ENCODE results near the gene PWWP2B. TPM values are rescaled to one million over a fixed set of nuclear protein-coding genes. Genes with fewer than 3 reads are reported as not detected.

Gene PWWP2B
- total RNA-seq, 1 experiment from 2014 or later: 51.6 TPM

DNA sequence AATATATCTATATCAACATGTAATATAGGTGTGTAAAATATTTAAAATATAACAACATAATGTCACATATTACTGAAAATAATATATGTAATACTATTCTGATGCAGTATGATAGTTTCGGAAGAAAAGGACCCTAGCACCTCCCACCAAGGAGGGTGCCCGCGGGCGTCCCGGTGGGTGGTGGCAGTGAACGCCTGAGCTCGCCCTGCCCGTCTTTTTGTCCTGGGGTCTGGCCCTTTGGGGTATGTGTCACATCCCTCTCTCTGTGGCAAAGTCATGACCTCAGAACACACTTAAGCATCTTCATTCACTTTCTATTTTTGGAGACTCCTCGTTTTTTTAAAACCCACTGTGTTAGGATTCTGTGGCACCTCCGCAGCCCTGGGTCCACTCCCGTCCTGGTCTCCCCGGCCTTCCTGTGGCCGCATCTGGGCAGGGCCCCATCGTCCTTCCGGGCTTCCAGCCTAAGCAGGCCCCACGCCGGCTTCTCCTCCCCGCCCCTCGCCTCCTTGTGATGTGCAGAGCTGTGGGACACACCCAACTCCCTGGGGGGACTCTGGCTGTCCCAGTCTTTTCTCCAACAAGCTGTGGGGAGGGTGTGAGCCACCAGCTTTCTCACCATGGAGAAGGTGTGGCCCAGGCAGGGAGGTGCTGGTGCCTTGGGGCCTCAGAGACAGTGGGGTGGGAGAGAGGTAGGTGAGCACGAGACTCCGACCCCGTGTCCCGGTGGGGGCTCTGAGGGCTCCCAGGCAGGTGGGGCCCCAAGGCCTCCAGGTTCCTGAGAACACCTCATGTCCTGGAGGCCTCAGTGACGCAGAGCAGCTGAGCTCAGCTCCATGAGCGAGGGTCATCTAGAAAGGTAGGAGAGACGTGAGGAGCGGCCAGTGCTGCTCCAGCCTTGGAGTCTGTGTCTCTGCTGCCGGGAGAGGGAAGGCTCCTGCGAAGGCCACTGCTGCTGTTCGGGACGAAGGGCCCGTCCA, 16.5 kb downstream of the PWWP2B start:
- no peak for DNase-seq (ENCODE audit: low read depth, low spot score)
- ATAC-seq: no peak
- ChIA-PET CTCF (no interaction called here), POLR2A (interaction anchor here (0.6 kb wide), 2 partner anchors 221 to 506 kb away, joined by 3 read pairs; no protein-coding TSS in a partner anchor)
- H3K27ac ChIP-seq (ENCODE audit: low read length): peak overlapping the region; percentile 86
- no peaks in the 10 kb centered on the region for H3K36me3 ChIP-seq (ENCODE audit: control insufficient read depth, insufficient read depth, low read length)
- H3K4me1 ChIP-seq (ENCODE audit: control insufficient read depth, insufficient read depth, low read length): peaks cover 76% of the 10 kb centered on the region
- intact Hi-C loops (cut with micrococcal nuclease; ENCODE audit: unreplicated experiment): no loop called here
- TF ChIP-seq, protein P1, sequence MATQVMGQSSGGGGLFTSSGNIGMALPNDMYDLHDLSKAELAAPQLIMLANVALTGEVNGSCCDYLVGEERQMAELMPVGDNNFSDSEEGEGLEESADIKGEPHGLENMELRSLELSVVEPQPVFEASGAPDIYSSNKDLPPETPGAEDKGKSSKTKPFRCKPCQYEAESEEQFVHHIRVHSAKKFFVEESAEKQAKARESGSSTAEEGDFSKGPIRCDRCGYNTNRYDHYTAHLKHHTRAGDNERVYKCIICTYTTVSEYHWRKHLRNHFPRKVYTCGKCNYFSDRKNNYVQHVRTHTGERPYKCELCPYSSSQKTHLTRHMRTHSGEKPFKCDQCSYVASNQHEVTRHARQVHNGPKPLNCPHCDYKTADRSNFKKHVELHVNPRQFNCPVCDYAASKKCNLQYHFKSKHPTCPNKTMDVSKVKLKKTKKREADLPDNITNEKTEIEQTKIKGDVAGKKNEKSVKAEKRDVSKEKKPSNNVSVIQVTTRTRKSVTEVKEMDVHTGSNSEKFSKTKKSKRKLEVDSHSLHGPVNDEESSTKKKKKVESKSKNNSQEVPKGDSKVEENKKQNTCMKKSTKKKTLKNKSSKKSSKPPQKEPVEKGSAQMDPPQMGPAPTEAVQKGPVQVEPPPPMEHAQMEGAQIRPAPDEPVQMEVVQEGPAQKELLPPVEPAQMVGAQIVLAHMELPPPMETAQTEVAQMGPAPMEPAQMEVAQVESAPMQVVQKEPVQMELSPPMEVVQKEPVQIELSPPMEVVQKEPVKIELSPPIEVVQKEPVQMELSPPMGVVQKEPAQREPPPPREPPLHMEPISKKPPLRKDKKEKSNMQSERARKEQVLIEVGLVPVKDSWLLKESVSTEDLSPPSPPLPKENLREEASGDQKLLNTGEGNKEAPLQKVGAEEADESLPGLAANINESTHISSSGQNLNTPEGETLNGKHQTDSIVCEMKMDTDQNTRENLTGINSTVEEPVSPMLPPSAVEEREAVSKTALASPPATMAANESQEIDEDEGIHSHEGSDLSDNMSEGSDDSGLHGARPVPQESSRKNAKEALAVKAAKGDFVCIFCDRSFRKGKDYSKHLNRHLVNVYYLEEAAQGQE (IDR thresholded peaks at IDR 0.05; ENCODE audit: insufficient read depth in 1 of 2, low read depth in 2 of 2, low read length in 1 of 2): no peak
- TF ChIP-seq TCF7L2 (IDR thresholded peaks at IDR 0.05; ENCODE audit: low read depth, low read length) (0 out of 2 replicates have a peak, but pooled peaks have one; percentile 11), POLR2AphosphoS5 (IDR thresholded peaks at IDR 0.05; ENCODE audit: low read depth, low read length) (no peak), SIN3A (IDR thresholded peaks at IDR 0.05; ENCODE audit: borderline replicate concordance, insufficient read depth, low read depth, low read length) (no peak)
- TF ChIP-seq, protein P2, sequence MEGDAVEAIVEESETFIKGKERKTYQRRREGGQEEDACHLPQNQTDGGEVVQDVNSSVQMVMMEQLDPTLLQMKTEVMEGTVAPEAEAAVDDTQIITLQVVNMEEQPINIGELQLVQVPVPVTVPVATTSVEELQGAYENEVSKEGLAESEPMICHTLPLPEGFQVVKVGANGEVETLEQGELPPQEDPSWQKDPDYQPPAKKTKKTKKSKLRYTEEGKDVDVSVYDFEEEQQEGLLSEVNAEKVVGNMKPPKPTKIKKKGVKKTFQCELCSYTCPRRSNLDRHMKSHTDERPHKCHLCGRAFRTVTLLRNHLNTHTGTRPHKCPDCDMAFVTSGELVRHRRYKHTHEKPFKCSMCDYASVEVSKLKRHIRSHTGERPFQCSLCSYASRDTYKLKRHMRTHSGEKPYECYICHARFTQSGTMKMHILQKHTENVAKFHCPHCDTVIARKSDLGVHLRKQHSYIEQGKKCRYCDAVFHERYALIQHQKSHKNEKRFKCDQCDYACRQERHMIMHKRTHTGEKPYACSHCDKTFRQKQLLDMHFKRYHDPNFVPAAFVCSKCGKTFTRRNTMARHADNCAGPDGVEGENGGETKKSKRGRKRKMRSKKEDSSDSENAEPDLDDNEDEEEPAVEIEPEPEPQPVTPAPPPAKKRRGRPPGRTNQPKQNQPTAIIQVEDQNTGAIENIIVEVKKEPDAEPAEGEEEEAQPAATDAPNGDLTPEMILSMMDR (IDR thresholded peaks at IDR 0.05): no peak
- H3K27me3 ChIP-seq (ENCODE audit: control insufficient read depth, insufficient read depth, low read length): no peaks in the 10 kb centered on the region
- no peaks in the 10 kb centered on the region for H3K9me3 ChIP-seq (ENCODE audit: control insufficient read depth, insufficient read depth, low read depth, low read length)
- BruUV-seq (replicated peaks): no TSS peak
- in situ Hi-C loops (cut with HindIII; ENCODE audit: low pct_unique_long_range_greater_than_20kb, low sequenced_read_pairs): no loop called here
- H3K4me3 ChIP-seq (ENCODE audit: low read depth in 2 of 2, low read length in 2 of 2): no peak overlapping the region

DNA sequence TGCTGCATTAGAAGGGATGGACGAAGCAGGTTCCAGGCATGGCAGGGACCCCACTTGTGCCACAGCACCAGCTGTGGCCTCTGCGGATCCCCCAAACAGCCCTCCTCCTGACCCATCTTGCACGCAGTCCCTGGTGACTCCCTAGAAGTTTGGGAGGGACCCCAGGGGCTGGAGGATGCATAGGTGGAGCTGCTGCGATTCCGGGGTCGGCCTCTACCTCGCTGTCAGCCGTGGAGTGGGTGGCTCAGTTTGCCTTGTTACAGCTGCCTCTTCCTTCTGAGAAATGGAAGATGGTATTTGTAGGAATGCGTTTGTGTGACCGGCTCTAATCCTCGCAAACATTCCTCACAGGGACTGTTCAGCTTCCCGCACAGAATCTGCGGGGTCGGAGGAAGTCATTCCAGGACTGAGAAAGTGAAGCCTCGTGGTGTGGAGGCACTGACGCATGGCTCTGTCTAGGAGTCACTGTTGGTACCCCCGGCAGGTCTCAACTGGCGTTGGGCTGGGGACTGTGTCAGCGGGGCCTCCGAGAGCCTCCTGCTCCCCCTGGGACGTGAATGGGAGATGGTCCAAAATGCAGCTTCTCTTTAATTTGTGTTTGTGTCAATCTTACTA, 17.5 kb downstream of the PWWP2B start:
- no peaks in the 10 kb centered on the region for H3K36me3 ChIP-seq (ENCODE audit: control insufficient read depth, insufficient read depth, low read length)
- H3K9me3 ChIP-seq (ENCODE audit: control insufficient read depth, insufficient read depth, low read depth, low read length): no peaks in the 10 kb centered on the region
- H3K27ac ChIP-seq (ENCODE audit: low read length): peak overlapping the region; percentile 86
- TF ChIP-seq TCF7L2 (IDR thresholded peaks at IDR 0.05; ENCODE audit: low read depth, low read length) (no peak), SIN3A (IDR thresholded peaks at IDR 0.05; ENCODE audit: borderline replicate concordance, insufficient read depth, low read depth, low read length) (no peak), POLR2AphosphoS5 (IDR thresholded peaks at IDR 0.05; ENCODE audit: low read depth, low read length) (no peak)
- TF ChIP-seq, protein P1 (IDR thresholded peaks at IDR 0.05; ENCODE audit: insufficient read depth in 1 of 2, low read depth in 2 of 2, low read length in 1 of 2): no peak
- TF ChIP-seq, protein P2 (IDR thresholded peaks at IDR 0.05): no peak
- intact Hi-C loops (cut with micrococcal nuclease; ENCODE audit: unreplicated experiment) (no loop called here), in situ Hi-C loops (cut with HindIII; ENCODE audit: low pct_unique_long_range_greater_than_20kb, low sequenced_read_pairs) (no loop called here)
- no peak overlapping the region for H3K4me3 ChIP-seq (ENCODE audit: low read depth in 2 of 2, low read length in 2 of 2)
- no peak for DNase-seq (ENCODE audit: low read depth, low spot score)
- ATAC-seq: no peak
- H3K4me1 ChIP-seq (ENCODE audit: control insufficient read depth, insufficient read depth, low read length): peaks cover 73% of the 10 kb centered on the region
- ChIA-PET POLR2A (no interaction called here), CTCF (no interaction called here)
- H3K27me3 ChIP-seq (ENCODE audit: control insufficient read depth, insufficient read depth, low read length): no peaks in the 10 kb centered on the region
- BruUV-seq (replicated peaks): no TSS peak

All from Panc1 (cell line).